ENCODE measurements around the gene TMEM242. TPM values are rescaled to one million over a fixed set of nuclear protein-coding genes. Genes with fewer than 3 reads are reported as not detected.

TMEM242 gene
- total and polyA plus RNA-seq, 2 of the 13 experiments (the other 11 are each of a cell fraction or from before 2014, with no cell fraction given), result 5.6 to 11.1 TPM

- TF ChIP-seq NRL (CRISPR knock-in tag; IDR thresholded peaks at IDR 0.05; ENCODE audit: borderline replicate concordance) (no peak), ZNF839 (CRISPR knock-in tag; IDR thresholded peaks at IDR 0.05; ENCODE audit: borderline replicate concordance) (0 out of 2 replicates have a peak, but pooled peaks have one; percentile 36), USF2 (IDR thresholded peaks at IDR 0.05; ENCODE audit: low read depth, low read length) (no peak), USF2 (CRISPR knock-in tag; IDR thresholded peaks at IDR 0.05; ENCODE audit: borderline replicate concordance) (no peak), SPEN (CRISPR knock-in tag; IDR thresholded peaks at IDR 0.05; ENCODE audit: low read depth) (peak; percentile 58; the same call in 1 of the 2 replicates), SMARCC2 (IDR thresholded peaks at IDR 0.05) (no peak), ZSCAN20 (CRISPR knock-in tag; IDR thresholded peaks at IDR 0.05; ENCODE audit: borderline replicate concordance) (no peak; the same call in 1 of the 2 replicates), ZNF883 (CRISPR knock-in tag; IDR thresholded peaks at IDR 0.05; ENCODE audit: not compliant biosample characterization) (peak; percentile 96), ZNF510 (CRISPR knock-in tag; IDR thresholded peaks at IDR 0.05; ENCODE audit: low read depth) (0 out of 2 replicates have a peak, but pooled peaks have one; percentile 71), NPAS2 (CRISPR knock-in tag; IDR thresholded peaks at IDR 0.05; ENCODE audit: borderline replicate concordance) (no peak), HHEX (CRISPR knock-in tag; IDR thresholded peaks at IDR 0.05) (no peak), KDM4B (CRISPR knock-in tag; IDR thresholded peaks at IDR 0.05) (no peak), SIX1 (CRISPR knock-in tag; IDR thresholded peaks at IDR 0.05; ENCODE audit: borderline replicate concordance) (no peak), IKZF5 (CRISPR knock-in tag; IDR thresholded peaks at IDR 0.05) (no peak), RXRA (CRISPR knock-in tag; IDR thresholded peaks at IDR 0.05) (no peak), MED13 (CRISPR knock-in tag; IDR thresholded peaks at IDR 0.05) (0 out of 2 replicates have a peak, but pooled peaks have one; percentile 30), ZNF18 (CRISPR knock-in tag; IDR thresholded peaks at IDR 0.05; ENCODE audit: insufficient replicate concordance) (no peak), JDP2 (CRISPR knock-in tag; IDR thresholded peaks at IDR 0.05; ENCODE audit: borderline replicate concordance) (no peak), GATA4 (IDR thresholded peaks at IDR 0.05; ENCODE audit: borderline replicate concordance, low read depth) (no peak), ETV6 (CRISPR knock-in tag; conservative IDR thresholded peaks at IDR 0.05) (no peak; the same call in 1 of the 2 replicates), ZBTB21 (CRISPR knock-in tag; IDR thresholded peaks at IDR 0.05) (no peak), ZNF460 (CRISPR knock-in tag; IDR thresholded peaks at IDR 0.05; ENCODE audit: borderline replicate concordance) (no peak)
- TF ChIP-seq, protein P1, sequence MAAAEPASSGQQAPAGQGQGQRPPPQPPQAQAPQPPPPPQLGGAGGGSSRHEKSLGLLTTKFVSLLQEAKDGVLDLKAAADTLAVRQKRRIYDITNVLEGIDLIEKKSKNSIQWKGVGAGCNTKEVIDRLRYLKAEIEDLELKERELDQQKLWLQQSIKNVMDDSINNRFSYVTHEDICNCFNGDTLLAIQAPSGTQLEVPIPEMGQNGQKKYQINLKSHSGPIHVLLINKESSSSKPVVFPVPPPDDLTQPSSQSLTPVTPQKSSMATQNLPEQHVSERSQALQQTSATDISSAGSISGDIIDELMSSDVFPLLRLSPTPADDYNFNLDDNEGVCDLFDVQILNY (CRISPR knock-in tag; conservative IDR thresholded peaks at IDR 0.05), result no peak
Measured at GRCh38 chr6:157274471-157275226, 48.7 kb downstream of the TMEM242 start (continued).
